Spinal cord (tissue), 10 donors: ENCODE measurements around the gene MAP4K3. TPM values are rescaled to one million over a fixed set of nuclear protein-coding genes. Genes with fewer than 3 reads are reported as not detected.

Experiments
- DNase-seq, 6 donors: peaks; one replicate each; pipeline versions ENCODE4 v3.0.0 to v3.0.0-alpha.2; 2013 to 2015; ENCODE audit warnings: low spot score in 6 of 6, low read depth in 4 of 6
- H3K27ac ChIP-seq: one replicate; pipeline ENCODE4 v1.5.1; 2013; ENCODE audit warnings: low read depth, low read length, control low read depth
- H3K27me3 ChIP-seq: one replicate; pipeline ENCODE4 v1.6.1; 2013; ENCODE audit warnings: low read length; ENCODE audit not compliant: control insufficient read depth, insufficient read depth
- H3K36me3 ChIP-seq: one replicate; pipeline ENCODE4 v1.6.1; 2013; ENCODE audit warnings: low read length; ENCODE audit not compliant: control insufficient read depth, insufficient read depth
- H3K4me1 ChIP-seq: one replicate; pipeline ENCODE4 v1.6.1; 2013; ENCODE audit warnings: low read length; ENCODE audit not compliant: control insufficient read depth, insufficient read depth
- H3K4me3 ChIP-seq: one replicate; pipeline ENCODE4 v1.5.1; 2013; ENCODE audit warnings: low read depth, low read length, control low read depth
- H3K9me3 ChIP-seq: one replicate; pipeline ENCODE4 v1.6.1; 2013; ENCODE audit warnings: low read length; ENCODE audit not compliant: control insufficient read depth, insufficient read depth
- WGBS: methylation state at CpG from one replicate; pipeline ENCODE4 v1.1.5; 2013; ENCODE audit warnings: missing lambda C conversion rate; ENCODE audit not compliant: insufficient coverage; 5-methylcytosine and 5-hydroxymethylcytosine counted together
- polyA plus RNA-seq, 2 donors: library from polyadenylated mRNA; unstranded; fragments of 120-200 nt; gene quantifications; one replicate each; pipeline ENCODE4 v1.2.1, GENCODE V29; 2013; ENCODE audit not compliant: insufficient read length in 2 of 2
- total RNA-seq, 2 donors: library from RNA; depleted of rRNA in 1 of 2; stranded (reverse); fragments of 120-200 nt in 1 of 2; fragments of >200 nt in 1 of 2; gene quantifications; one replicate each; pipeline versions ENCODE4 v1.2.3 to v1.2.4, GENCODE V29; 2013 to 2014
- donor health status: healthy.

Gene MAP4K3
- total and polyA plus RNA-seq, 4 donors, result 48.0 to 88.9 (median 58.9) TPM

- Histone ChIP-seq H3K4me3 (peak within 1 kb of the TSS; percentile 27), H3K9me3 (no peaks in the 10 kb centered on the region), H3K27me3 (no peaks in the 10 kb centered on the region), H3K36me3 (no peaks in the 10 kb centered on the region), H3K4me1 (no peaks in the 10 kb centered on the region), H3K27ac (no peak within 1 kb of the TSS)
- WGBS, result 50% methylated on average over 55 of the region's 58 CpGs
- peak in 2 of 6 donors; percentile 47 to 60 for DNase-seq
Observed at GRCh38 chr2:39243469-39244123, 193.5 kb downstream of the MAP4K3 start, which contains the start of gene CDKL4. TSS of gene CDKL4 (minus strand) at chr2:39243970.

- no peak for DNase-seq
- H3K27ac ChIP-seq, result no peak overlapping the region
- no peaks in the 10 kb centered on the region for H3K36me3 ChIP-seq
- H3K27me3 ChIP-seq, result no peaks in the 10 kb centered on the region
- 40% methylated on average over 1 of the region's 4 CpGs for WGBS
- H3K4me1 ChIP-seq, result no peaks in the 10 kb centered on the region
- H3K9me3 ChIP-seq, result no peaks in the 10 kb centered on the region
- H3K4me3 ChIP-seq, result no peak overlapping the region
Observed at GRCh38 chr2:39241588-39241987, 195.5 kb downstream of the MAP4K3 start.

GRCh38 chr2:39240758-39241157 is 196.3 kb downstream of the MAP4K3 start:
- Histone ChIP-seq H3K36me3 (no peaks in the 10 kb centered on the region), H3K9me3 (no peaks in the 10 kb centered on the region), H3K27me3 (no peaks in the 10 kb centered on the region), H3K4me3 (no peak overlapping the region), H3K27ac (no peak overlapping the region), H3K4me1 (no peaks in the 10 kb centered on the region)
- DNase-seq, result no peak
- 86% methylated on average over 4 of the region's 6 CpGs for WGBS

GRCh38 chr2:39234754-39235153 is 202.3 kb downstream of the MAP4K3 start:
- Histone ChIP-seq H3K9me3 (no peaks in the 10 kb centered on the region), H3K4me1 (no peaks in the 10 kb centered on the region), H3K27me3 (no peaks in the 10 kb centered on the region), H3K27ac (no peak overlapping the region), H3K36me3 (no peaks in the 10 kb centered on the region), H3K4me3 (no peak overlapping the region)
- no CpG with 5 or more reads among the region's 1 CpG for WGBS
- no peak for DNase-seq

- Histone ChIP-seq H3K4me3 (no peak overlapping the region), H3K36me3 (no peaks in the 10 kb centered on the region), H3K27ac (no peak overlapping the region), H3K27me3 (no peaks in the 10 kb centered on the region), H3K9me3 (no peaks in the 10 kb centered on the region), H3K4me1 (peaks cover 3% of the 10 kb centered on the region)
- DNase-seq, result no peak
Observed at GRCh38 chr2:39232141-39232540, 204.9 kb downstream of the MAP4K3 start.

DNA sequence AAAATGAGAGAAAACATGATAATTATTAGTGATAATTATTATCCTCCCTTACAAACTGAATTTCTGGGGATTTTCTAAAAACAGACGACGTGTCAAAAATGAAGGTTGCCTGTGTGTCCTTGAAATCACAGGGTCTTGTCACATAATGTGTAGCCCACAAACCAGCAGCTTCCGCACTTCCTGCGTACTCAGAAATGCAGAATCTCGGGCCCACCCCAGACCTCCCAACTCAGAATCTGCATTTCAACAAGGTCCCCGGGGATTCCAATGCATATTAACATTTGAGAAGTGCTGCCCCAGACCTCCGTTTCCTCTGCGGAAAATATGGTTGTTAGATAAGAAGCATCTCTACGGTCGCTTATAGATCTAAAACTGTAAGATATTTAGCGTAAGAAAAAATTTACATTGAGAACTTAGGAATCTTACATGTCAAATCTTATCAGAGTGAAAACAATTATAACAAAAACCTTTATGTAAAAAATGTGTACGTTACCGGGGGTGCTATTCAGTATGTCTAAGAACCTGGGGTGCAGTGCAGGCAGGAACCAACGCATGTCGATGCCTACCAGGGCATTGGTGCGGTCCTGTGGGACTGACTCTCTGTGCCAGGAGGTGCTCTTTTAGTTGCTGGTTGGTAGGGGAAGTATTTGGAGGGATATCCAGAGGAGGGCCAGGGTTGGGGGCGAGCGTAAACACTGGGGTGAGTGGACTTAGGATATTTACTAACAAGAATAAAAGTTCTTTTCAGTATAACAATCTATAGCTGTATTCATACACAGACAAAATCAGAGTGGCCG is 208.5 kb downstream of the MAP4K3 start:
- H3K9me3 ChIP-seq, result no peaks in the 10 kb centered on the region
- H3K4me1 ChIP-seq, result peaks cover 3% of the 10 kb centered on the region
- H3K27ac ChIP-seq, result no peak overlapping the region
- no peaks in the 10 kb centered on the region for H3K36me3 ChIP-seq
- H3K27me3 ChIP-seq, result no peaks in the 10 kb centered on the region
- 3% methylated on average over 6 of the region's 19 CpGs for WGBS
- DNase-seq, result peak in 2 of 6 donors; percentile 12 to 49
- peak overlapping the region; percentile 44 for H3K4me3 ChIP-seq

GRCh38 chr2:39227628-39228412 is 209.3 kb downstream of the MAP4K3 start:
- Histone ChIP-seq H3K27me3 (no peaks in the 10 kb centered on the region), H3K27ac (no peak overlapping the region), H3K36me3 (no peaks in the 10 kb centered on the region), H3K4me1 (peaks cover 3% of the 10 kb centered on the region), H3K9me3 (no peaks in the 10 kb centered on the region), H3K4me3 (peak overlapping the region; percentile 44)
- peak; percentile 17 to 89 (median 56) for DNase-seq
- 20% methylated on average over 3 of the region's 9 CpGs for WGBS

GRCh38 chr2:39225567-39225966 is 211.5 kb downstream of the MAP4K3 start:
- Histone ChIP-seq H3K4me1 (peaks cover 3% of the 10 kb centered on the region), H3K36me3 (no peaks in the 10 kb centered on the region), H3K27ac (no peak overlapping the region), H3K27me3 (no peaks in the 10 kb centered on the region), H3K9me3 (no peaks in the 10 kb centered on the region), H3K4me3 (no peak overlapping the region)
- no peak for DNase-seq
- no CpG with 5 or more reads among the region's 1 CpG for WGBS

DNA sequence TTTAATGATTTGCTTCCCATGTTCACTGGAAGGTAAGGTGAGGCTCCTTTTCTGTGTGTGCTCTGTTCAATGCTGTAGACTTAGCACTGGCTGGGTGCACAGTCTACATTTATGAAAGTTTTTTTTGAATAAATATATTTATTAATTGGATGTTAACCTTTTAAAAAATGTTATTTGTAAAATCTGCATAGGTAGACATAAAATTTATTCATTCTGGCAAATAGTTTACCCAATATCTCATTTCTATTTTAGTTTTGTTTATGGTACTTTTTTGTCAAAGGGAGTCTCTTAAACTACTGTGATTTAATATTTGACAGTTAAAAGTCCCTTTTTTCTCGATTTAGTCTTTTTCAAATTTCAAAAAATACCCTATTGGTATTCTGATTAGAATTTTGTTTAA is 213.2 kb downstream of the MAP4K3 start:
- Histone ChIP-seq H3K36me3 (no peaks in the 10 kb centered on the region), H3K27ac (no peak overlapping the region), H3K27me3 (no peaks in the 10 kb centered on the region), H3K4me1 (peaks cover 3% of the 10 kb centered on the region), H3K4me3 (no peak overlapping the region), H3K9me3 (no peaks in the 10 kb centered on the region)
- no peak for DNase-seq
- no CpG with 5 or more reads among the region's 1 CpG for WGBS
